ENCODE measurements around the gene AKT1S1. TPM values are rescaled to one million over a fixed set of nuclear protein-coding genes. Genes with fewer than 3 reads are reported as not detected.
A peak's percentile ranks its signal among the peaks of the same experiment; 100 is the strongest.

The AKT1S1 gene
- total RNA-seq, 1 experiment from 2014 or later: 6.2 TPM

DNA sequence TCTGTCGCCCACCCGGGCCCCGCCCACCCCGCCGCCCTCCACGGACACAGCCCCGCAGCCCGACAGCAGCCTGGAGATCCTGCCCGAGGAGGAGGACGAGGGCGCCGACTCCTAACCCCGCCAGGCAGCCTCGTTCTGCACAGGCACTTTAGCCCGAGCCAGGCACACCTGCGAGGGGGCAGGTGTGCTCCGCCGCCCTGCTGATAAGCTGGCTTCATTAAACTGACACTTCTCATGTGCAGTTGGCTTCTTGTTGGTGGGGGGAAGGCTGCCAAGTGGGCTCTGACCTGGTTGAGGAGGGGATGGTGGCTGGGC, 11.3 kb upstream of the AKT1S1 start:
- in situ Hi-C loops (cut with HindIII; ENCODE audit: low pct_unique_long_range_greater_than_20kb, low sequenced_read_pairs): no loop called here
- no peak for DNase-seq (ENCODE audit: low read depth, low spot score)

GRCh38 chr19:49887665-49888509, 10.7 kb upstream of the AKT1S1 start:
- DNase-seq (ENCODE audit: low read depth, low spot score): no peak
- in situ Hi-C loops (cut with HindIII; ENCODE audit: low pct_unique_long_range_greater_than_20kb, low sequenced_read_pairs): no loop called here

- no peak for DNase-seq (ENCODE audit: low read depth, low spot score)
- in situ Hi-C loops (cut with HindIII; ENCODE audit: low pct_unique_long_range_greater_than_20kb, low sequenced_read_pairs): no loop called here
Observed at GRCh38 chr19:49887037-49887664, 10.0 kb upstream of the AKT1S1 start.

- in situ Hi-C loops (cut with HindIII; ENCODE audit: low pct_unique_long_range_greater_than_20kb, low sequenced_read_pairs): no loop called here
Observed at GRCh38 chr19:49884760-49885159, 7.6 kb upstream of the AKT1S1 start.

DNA sequence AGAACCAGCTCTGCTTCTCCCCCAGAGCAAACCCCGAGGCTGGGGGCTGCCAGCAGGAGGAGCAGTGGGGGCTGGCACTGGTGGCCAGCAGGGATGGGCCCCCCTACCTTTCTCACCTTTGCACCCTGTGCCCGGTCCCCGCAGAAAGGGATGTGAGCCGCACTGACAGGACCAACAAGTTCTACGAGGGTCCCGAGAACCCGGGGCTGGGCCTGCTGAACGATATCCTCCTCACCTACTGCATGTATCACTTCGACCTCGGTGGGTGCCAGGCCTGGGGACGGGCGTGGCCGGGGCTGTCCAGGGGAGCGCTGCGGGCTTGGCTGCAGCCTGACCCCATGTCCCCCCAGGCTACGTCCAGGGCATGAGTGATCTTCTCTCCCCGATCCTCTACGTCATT, 7.0 kb upstream of the AKT1S1 start:
- DNase-seq (ENCODE audit: low read depth, low spot score): no peak
- in situ Hi-C loops (cut with HindIII; ENCODE audit: low pct_unique_long_range_greater_than_20kb, low sequenced_read_pairs): no loop called here

More at GRCh38 chr19:49884760-49885159, 7.6 kb upstream of the AKT1S1 start:
- no peak for DNase-seq (ENCODE audit: low read depth, low spot score)

DNA sequence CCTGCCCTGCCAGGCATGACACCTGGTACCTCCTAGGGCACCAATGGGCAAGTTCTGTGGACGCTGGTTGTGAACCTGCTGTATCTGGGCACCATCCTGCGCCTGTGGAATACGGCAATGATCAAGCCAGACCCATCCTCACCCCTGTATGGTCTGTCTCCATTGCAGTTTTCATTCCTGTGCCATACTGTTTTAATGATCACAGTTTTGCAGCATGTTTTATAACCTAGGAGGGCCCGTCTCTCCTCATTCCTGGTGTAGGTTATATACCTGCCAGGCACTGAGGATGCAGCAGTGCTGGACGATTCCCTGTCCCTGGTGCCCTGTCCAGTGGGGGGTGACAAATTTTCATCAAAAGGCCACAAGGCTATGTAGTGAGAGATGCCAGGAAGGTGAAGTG, 5.9 kb upstream of the AKT1S1 start:
- in situ Hi-C loops (cut with HindIII; ENCODE audit: low pct_unique_long_range_greater_than_20kb, low sequenced_read_pairs): no loop called here
- no peak for DNase-seq (ENCODE audit: low read depth, low spot score)

DNA sequence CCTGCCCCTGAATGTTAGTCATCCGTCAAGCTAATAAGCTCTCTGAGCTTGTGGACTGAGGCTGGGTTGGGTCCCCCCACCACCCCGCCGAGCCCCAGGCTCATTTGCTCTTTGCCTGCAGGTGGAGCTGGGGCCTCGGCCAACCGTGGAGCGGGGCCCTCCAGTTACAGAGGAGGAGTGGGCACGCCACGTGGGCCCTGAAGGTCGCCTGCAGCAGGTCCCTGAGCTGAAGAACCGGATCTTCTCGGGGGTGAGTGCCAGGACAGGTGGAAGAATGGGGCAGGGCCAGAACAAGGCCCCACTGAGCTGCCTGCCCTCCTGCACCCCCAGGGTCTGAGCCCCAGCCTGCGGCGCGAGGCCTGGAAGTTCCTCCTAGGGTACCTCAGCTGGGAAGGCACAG, 5.5 kb upstream of the AKT1S1 start:
- in situ Hi-C loops (cut with HindIII; ENCODE audit: low pct_unique_long_range_greater_than_20kb, low sequenced_read_pairs): no loop called here
- DNase-seq (ENCODE audit: low read depth, low spot score): no peak

DNA sequence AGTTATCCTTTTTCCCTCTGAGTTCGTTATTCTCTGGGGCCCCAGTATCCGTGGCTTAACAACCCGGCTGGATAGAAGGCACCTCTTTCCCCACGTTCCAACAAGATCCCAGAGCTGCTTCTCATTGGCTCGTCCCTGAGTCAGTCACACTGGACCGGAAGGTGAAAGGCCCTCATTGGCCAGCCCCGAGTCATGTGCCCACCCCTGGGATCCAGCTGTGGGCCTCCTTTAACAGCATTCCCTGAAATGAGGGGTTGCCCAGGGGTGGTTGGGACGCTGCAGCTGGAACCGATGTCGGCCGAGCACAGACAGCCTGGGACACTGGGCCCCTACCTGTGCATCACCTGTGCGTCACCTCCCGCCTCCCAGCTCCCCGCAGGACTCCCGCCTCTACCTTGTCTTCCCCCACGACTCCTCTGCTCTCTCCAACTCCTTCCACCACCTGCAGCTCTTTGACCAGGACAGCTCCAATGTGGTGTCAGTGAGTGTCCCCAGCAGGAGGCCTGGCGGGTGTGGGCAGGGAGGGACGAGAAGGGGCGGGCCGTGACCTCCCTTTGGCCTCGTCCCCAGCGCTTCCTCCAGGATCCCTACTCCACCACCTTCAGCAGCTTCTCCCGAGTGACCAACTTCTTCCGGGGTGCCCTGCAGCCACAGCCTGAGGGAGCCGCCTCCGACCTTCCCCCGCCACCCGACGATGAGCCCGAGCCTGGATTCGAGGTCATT, 4.7 kb upstream of the AKT1S1 start:
- in situ Hi-C loops (cut with HindIII; ENCODE audit: low pct_unique_long_range_greater_than_20kb, low sequenced_read_pairs): no loop called here

DNA sequence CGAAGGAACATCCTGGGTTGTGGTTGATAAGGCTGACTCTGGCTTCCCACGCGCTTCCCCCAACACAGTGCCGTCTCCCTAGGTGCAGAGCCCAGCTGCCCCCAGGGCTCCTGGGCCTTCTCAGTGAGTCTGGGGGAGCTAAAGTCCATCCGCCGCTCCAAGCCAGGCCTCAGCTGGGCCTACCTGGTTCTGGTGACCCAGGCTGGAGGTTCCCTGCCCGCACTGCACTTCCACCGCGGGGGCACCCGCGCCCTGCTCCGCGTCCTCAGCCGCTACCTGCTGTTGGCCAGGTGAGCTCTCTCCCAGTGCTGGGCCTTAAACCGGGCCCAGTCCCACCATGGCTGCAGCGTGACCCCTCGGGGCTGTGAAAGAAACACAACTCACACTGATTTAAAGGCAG, 4.0 kb upstream of the AKT1S1 start:
- no peak for DNase-seq (ENCODE audit: low read depth, low spot score)
- in situ Hi-C loops (cut with HindIII; ENCODE audit: low pct_unique_long_range_greater_than_20kb, low sequenced_read_pairs): no loop called here

More for the DNA sequence above, 4.7 kb upstream of the AKT1S1 start:
- DNase-seq (ENCODE audit: low read depth, low spot score): peak; percentile 33

GRCh38 chr19:49880162-49880869, 3.2 kb upstream of the AKT1S1 start:
- in situ Hi-C loops (cut with HindIII; ENCODE audit: low pct_unique_long_range_greater_than_20kb, low sequenced_read_pairs): no loop called here
- DNase-seq (ENCODE audit: low read depth, low spot score): no peak

GRCh38 chr19:49879243-49879963, 2.2 kb upstream of the AKT1S1 start:
- in situ Hi-C loops (cut with HindIII; ENCODE audit: low pct_unique_long_range_greater_than_20kb, low sequenced_read_pairs): no loop called here
- DNase-seq (ENCODE audit: low read depth, low spot score): peak; percentile 52

GRCh38 chr19:49878744-49879070, 1.6 kb upstream of the AKT1S1 start:
- no peak for DNase-seq (ENCODE audit: low read depth, low spot score)
- in situ Hi-C loops (cut with HindIII; ENCODE audit: low pct_unique_long_range_greater_than_20kb, low sequenced_read_pairs): no loop called here

GRCh38 chr19:49877879-49878743, 956 bp upstream of the AKT1S1 start:
- in situ Hi-C loops (cut with HindIII; ENCODE audit: low pct_unique_long_range_greater_than_20kb, low sequenced_read_pairs): no loop called here

GRCh38 chr19:49876422-49877019, 634 bp downstream of the AKT1S1 start:
- in situ Hi-C loops (cut with HindIII; ENCODE audit: low pct_unique_long_range_greater_than_20kb, low sequenced_read_pairs): no loop called here
- DNase-seq (ENCODE audit: low read depth, low spot score): peak; percentile 97

More at GRCh38 chr19:49877879-49878743, 956 bp upstream of the AKT1S1 start:
- DNase-seq (ENCODE audit: low read depth, low spot score): peak; percentile 96

DNA sequence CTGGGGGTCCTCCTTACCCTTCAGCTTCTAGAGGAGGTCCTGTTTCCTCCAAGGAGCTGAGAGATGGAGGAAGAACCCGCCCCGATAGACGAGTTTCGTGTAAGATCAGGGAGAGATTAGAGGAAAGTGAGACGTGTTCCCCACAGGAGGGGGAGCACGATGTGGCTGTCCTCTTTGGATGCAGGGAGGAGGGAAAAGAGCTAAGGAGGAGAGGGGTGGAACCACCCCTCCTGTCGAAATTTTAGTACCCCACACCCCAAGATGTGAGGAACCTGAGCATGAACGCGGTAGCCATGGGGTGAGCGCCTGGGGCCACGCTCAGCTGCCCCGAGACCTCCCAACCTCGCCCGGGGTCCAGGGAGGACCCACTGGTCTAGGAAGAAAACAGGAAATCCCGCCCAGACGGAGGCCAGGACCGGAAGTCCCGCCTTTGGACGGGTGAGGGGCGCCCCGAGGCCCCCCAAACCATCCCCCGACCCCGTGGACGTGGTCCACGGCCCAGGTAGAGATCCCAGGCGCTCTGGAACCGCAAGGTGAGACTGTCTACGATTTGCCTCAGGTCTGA, 1.2 kb downstream of the AKT1S1 start:
- in situ Hi-C loops (cut with HindIII; ENCODE audit: low pct_unique_long_range_greater_than_20kb, low sequenced_read_pairs): no loop called here
- DNase-seq (ENCODE audit: low read depth, low spot score): peak; percentile 61

DNA sequence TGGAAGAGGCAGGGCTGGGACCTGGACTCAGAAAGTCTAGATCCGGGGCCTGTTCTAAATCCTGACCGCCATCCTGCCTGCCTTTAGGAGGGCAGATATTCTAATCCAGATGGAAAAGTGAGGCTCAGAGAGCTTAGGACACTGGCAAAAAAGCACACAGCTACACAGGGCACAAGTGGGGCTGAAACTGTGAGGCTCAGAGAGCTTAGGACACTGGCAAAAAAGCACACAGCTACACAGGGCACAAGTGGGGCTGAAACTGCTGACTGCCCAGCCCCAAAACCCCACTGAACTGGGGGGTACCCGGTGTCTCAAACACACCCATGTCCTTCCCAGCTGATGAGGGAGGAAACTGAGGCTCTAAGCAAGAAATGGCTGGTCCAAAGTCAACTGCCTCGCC, 2.0 kb downstream of the AKT1S1 start:
- no peak for DNase-seq (ENCODE audit: low read depth, low spot score)
- in situ Hi-C loops (cut with HindIII; ENCODE audit: low pct_unique_long_range_greater_than_20kb, low sequenced_read_pairs): no loop called here

All from SK-MEL-5 (cell line).